Breast epithelium (tissue), 4 donors: ENCODE measurements around the gene OPCML. TPM values are rescaled to one million over a fixed set of nuclear protein-coding genes. Genes with fewer than 3 reads are reported as not detected.

Experiments used
- DNase-seq, 2 donors: peaks; one replicate each; pipeline ENCODE4 v3.0.0-alpha.2; 2019; ENCODE audit warnings: low spot score in 2 of 2
- H3K27ac ChIP-seq, 2 donors: fragments of 200-600 bp; sonication (generic) in 1 of 2; one replicate each; pipeline ENCODE4 v1.5.1; 2016 to 2019; ENCODE audit warnings: mild to moderate bottlenecking in 1 of 2
- H3K27me3 ChIP-seq, 2 donors: fragments of 200-600 bp; sonication (generic) in 1 of 2; one replicate each; pipeline versions ENCODE4 v1.5.1 to v1.6.0; 2017 to 2019; ENCODE audit warnings: control low read depth in 1 of 2, mild to moderate bottlenecking in 1 of 2
- H3K36me3 ChIP-seq: fragments of 200-600 bp; one replicate; pipeline ENCODE4 v1.5.1; 2019
- H3K4me1 ChIP-seq, 2 donors: fragments of 200-600 bp; sonication (generic); one replicate each; pipeline ENCODE4 v1.5.1; 2016 to 2019; ENCODE audit warnings: control low read depth in 1 of 2
- H3K4me3 ChIP-seq, 3 donors: fragments of 200-600 bp; sonication (generic); 1 replicate in 2 of 3; 2 replicates in 1 of 3; pipeline ENCODE4 v1.5.1; 2016 to 2019; ENCODE audit warnings: mild to moderate bottlenecking in 3 of 3, moderate library complexity in 2 of 3
- H3K9me3 ChIP-seq, 2 donors: fragments of 200-600 bp; sonication (generic) in 1 of 2; one replicate each; pipeline ENCODE4 v1.5.1; 2016 to 2019; ENCODE audit warnings: control low read depth in 1 of 2
- CTCF ChIP-seq, 3 donors: fragments of 450-650 bp; IDR thresholded peaks; one replicate each; pipeline ENCODE4 v1.5.1; 2016 to 2017; ENCODE audit warnings: antibody characterized with exemption in 3 of 3, mild to moderate bottlenecking in 3 of 3, moderate library complexity in 3 of 3
- POLR2A ChIP-seq: fragments of 450-650 bp; IDR thresholded peaks from one replicate; pipeline ENCODE4 v1.6.1; 2016; ENCODE audit warnings: antibody characterized with exemption, mild to moderate bottlenecking, moderate library complexity
- POLR2AphosphoS5 ChIP-seq, 3 donors: sonication (generic); formaldehyde crosslinking; IDR thresholded peaks; one replicate each; pipeline ENCODE4 v1.6.1; 2017; ENCODE audit warnings: antibody characterized with exemption in 3 of 3
- intact Hi-C: fragments of 100-400 bp; cut with DNase I; formaldehyde crosslinking; loops from one replicate; pipeline ENCODE4 v1.15.1; 2023; ENCODE audit warnings: low total_unique reads
- total RNA-seq, 3 donors: library from RNA; depleted of rRNA; stranded (reverse); fragments of >200 nt; gene quantifications; one replicate each; pipeline ENCODE4 v1.1.0, GENCODE V29; 2016

Gene OPCML
- total RNA-seq, 3 donors from 2014 or later = not detected

GRCh38 chr11:133491680-133492383, 40.5 kb downstream of the OPCML start:
- no peak overlapping the region for H3K27ac ChIP-seq
- no peak for TF ChIP-seq POLR2A
- TF ChIP-seq CTCF (IDR thresholded peaks at IDR 0.05) = no peak
- no peak for TF ChIP-seq POLR2AphosphoS5 (IDR thresholded peaks at IDR 0.05)

GRCh38 chr11:133480722-133481121, 51.6 kb downstream of the OPCML start:
- Histone ChIP-seq H3K27me3 (no peaks in the 10 kb centered on the region), H3K9me3 (no peaks in the 10 kb centered on the region), H3K4me1 (no peaks in the 10 kb centered on the region), H3K36me3 (no peaks in the 10 kb centered on the region), H3K27ac (no peak overlapping the region), H3K4me3 (no peak overlapping the region)
- TF ChIP-seq POLR2A (no peak), CTCF (IDR thresholded peaks at IDR 0.05) (no peak), POLR2AphosphoS5 (IDR thresholded peaks at IDR 0.05) (no peak)
- DNase-seq = no peak
- intact Hi-C loops = no loop called here

More at GRCh38 chr11:133491680-133492383, 40.5 kb downstream of the OPCML start:
- H3K9me3 ChIP-seq = no peaks in the 10 kb centered on the region
- no peaks in the 10 kb centered on the region for H3K4me1 ChIP-seq
- intact Hi-C loops = no loop called here
- H3K27me3 ChIP-seq = no peaks in the 10 kb centered on the region
- no peaks in the 10 kb centered on the region for H3K36me3 ChIP-seq
- H3K4me3 ChIP-seq = no peak overlapping the region
- no peak for DNase-seq

- intact Hi-C loops = no loop called here
- no peak overlapping the region for H3K27ac ChIP-seq
- TF ChIP-seq POLR2A (no peak), CTCF (IDR thresholded peaks at IDR 0.05) (no peak), POLR2AphosphoS5 (IDR thresholded peaks at IDR 0.05) (no peak)
- H3K27me3 ChIP-seq = no peaks in the 10 kb centered on the region
- no peaks in the 10 kb centered on the region for H3K36me3 ChIP-seq
- no peak overlapping the region for H3K4me3 ChIP-seq
- no peaks in the 10 kb centered on the region for H3K4me1 ChIP-seq
- DNase-seq = no peak
- no peaks in the 10 kb centered on the region for H3K9me3 ChIP-seq
Observed at GRCh38 chr11:133479209-133479608, 53.1 kb downstream of the OPCML start.

GRCh38 chr11:133477251-133477625, 55.1 kb downstream of the OPCML start:
- intact Hi-C loops = no loop called here
- H3K36me3 ChIP-seq = no peaks in the 10 kb centered on the region
- no peaks in the 10 kb centered on the region for H3K27me3 ChIP-seq
- no peak for TF ChIP-seq POLR2A
- no peak for TF ChIP-seq POLR2AphosphoS5 (IDR thresholded peaks at IDR 0.05)
- no peak for TF ChIP-seq CTCF (IDR thresholded peaks at IDR 0.05)
- H3K4me1 ChIP-seq = no peaks in the 10 kb centered on the region
- H3K4me3 ChIP-seq = no peak overlapping the region
- H3K9me3 ChIP-seq = no peaks in the 10 kb centered on the region
- no peak for DNase-seq
- no peak overlapping the region for H3K27ac ChIP-seq

- Histone ChIP-seq H3K36me3 (no peaks in the 10 kb centered on the region), H3K9me3 (no peaks in the 10 kb centered on the region), H3K27me3 (no peaks in the 10 kb centered on the region), H3K4me3 (no peak overlapping the region), H3K4me1 (no peaks in the 10 kb centered on the region), H3K27ac (no peak overlapping the region)
- TF ChIP-seq POLR2A = no peak
- intact Hi-C loops = no loop called here
- DNase-seq = no peak
Observed at GRCh38 chr11:133476570-133477250, 55.6 kb downstream of the OPCML start.
